Smooth muscle cell (in vitro differentiated cells): Measurements from ENCODE around the gene ABCG4. TPM values are rescaled to one million over a fixed set of nuclear protein-coding genes. Genes with fewer than 3 reads are reported as not detected.

ENCODE experiments used
- DNase-seq: peaks from one replicate; lab custom pipeline; 2025; ENCODE audit not compliant: unreplicated experiment; lab: John Stamatoyannopoulos, UW
- H2AFZ ChIP-seq: fragments of 200-600 bp; sonication (generic); 2 replicates; pipeline ENCODE4 v1.6.0; 2016; ENCODE audit warnings: antibody characterized with exemption, low read depth, mild to moderate bottlenecking
- H3F3A ChIP-seq: fragments of 200-600 bp; sonication (generic); 2 replicates; pipeline ENCODE4 v1.6.0; 2017; ENCODE audit warnings: antibody characterized with exemption, low read depth
- H3K27ac ChIP-seq: fragments of 200-600 bp; sonication (generic); 2 replicates; pipeline ENCODE4 v1.5.1; 2016; ENCODE audit warnings: low read depth, mild to moderate bottlenecking
- H3K27me3 ChIP-seq: fragments of 200-600 bp; sonication (generic); 2 replicates; pipeline ENCODE4 v1.6.1; 2016; ENCODE audit warnings: low read depth, mild to moderate bottlenecking
- H3K36me3 ChIP-seq: fragments of 200-600 bp; sonication (generic); 2 replicates; pipeline ENCODE4 v1.5.1; 2016; ENCODE audit warnings: low read depth
- H3K4me1 ChIP-seq: fragments of 200-600 bp; sonication (generic); 2 replicates; pipeline ENCODE4 v1.5.1; 2016; ENCODE audit warnings: low read depth
- H3K4me2 ChIP-seq: fragments of 200-600 bp; sonication (generic); 2 replicates; pipeline ENCODE4 v1.6.0; 2016; ENCODE audit warnings: mild to moderate bottlenecking
- H3K4me3 ChIP-seq: fragments of 200-600 bp; sonication (generic); 2 replicates; pipeline ENCODE4 v1.5.1; 2016; ENCODE audit warnings: mild to moderate bottlenecking
- H3K79me2 ChIP-seq: fragments of 200-600 bp; sonication (generic); 2 replicates; pipeline ENCODE4 v1.6.0; 2016; ENCODE audit warnings: low read depth, mild to moderate bottlenecking
- H3K9ac ChIP-seq: fragments of 200-600 bp; sonication (generic); 2 replicates; pipeline ENCODE4 v1.6.0; 2016; ENCODE audit warnings: low read depth
- H3K9me3 ChIP-seq: fragments of 200-600 bp; sonication (generic); replicated peaks from 2 replicates; pipeline ENCODE4 v1.5.1; 2016; ENCODE audit warnings: low read depth
- H4K20me1 ChIP-seq: fragments of 200-600 bp; sonication (generic); 2 replicates; pipeline ENCODE4 v1.6.0; 2016; ENCODE audit warnings: low read depth
- WGBS: methylation state at CpG from one replicate; pipeline ENCODE4 v1.1.7; 2016; ENCODE audit warnings: low lambda C conversion rate; 5-methylcytosine and 5-hydroxymethylcytosine counted together
- polyA plus RNA-seq: library from polyadenylated mRNA; unstranded; fragments of >200 nt; fragmentation: Nextera tagmentation; extraction: Ambion mirVana; gene quantifications from 2 replicates; pipeline ENCODE4 v1.2.1, GENCODE V29; 2016
- total RNA-seq: library from RNA; depleted of rRNA; stranded (reverse); fragments of >200 nt; gene quantifications from 2 replicates; pipeline ENCODE4 v1.2.3, GENCODE V29; 2014
- TF ChIP-seq, protein P1 (sequence below): fragments of 200-600 bp; sonication (generic); IDR thresholded peaks from 2 replicates; pipeline ENCODE4 v1.5.1; 2017; ENCODE audit warnings: borderline replicate concordance, mild to moderate bottlenecking, antibody characterized with exemption; ENCODE audit not compliant: insufficient read depth, poor library complexity, severe bottlenecking

ABCG4 gene
- total and polyA plus RNA-seq, 2 experiments from 2014 or later: 0.85 to 2.1 TPM

DNA sequence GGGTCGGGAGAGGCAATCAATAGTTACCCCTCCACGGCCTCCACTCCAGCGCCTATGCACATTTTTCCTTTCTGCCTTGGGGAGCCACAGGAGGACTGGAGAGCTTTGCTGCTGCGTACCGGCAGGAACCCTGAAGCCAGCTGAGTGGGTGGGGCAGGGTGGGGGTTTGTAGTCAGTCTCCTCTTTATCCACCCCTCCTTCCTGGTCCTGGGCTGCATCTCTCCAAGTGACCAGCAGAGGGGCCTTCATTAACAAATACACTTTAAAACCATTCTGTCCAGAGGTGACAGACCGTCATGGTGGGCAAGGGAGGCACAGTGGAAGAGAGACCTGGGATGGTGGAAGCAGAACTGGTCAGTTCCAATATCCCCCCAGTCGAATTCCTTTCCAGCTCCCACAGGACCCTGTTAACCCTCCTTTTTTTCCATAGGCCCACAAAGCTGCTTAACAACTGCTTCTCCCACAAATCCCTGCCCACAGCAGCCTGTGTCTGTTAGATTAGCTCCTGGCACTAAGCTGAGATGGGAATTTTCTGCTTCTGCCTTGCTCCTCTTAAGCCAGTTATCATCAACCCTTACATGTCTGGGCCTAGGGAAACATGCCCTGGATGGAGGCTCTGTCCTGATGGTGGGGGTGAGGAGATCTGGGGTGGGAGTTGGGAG lies 3.9 kb upstream of the ABCG4 start:
- Histone ChIP-seq H3K79me2 (no peaks in the 10 kb centered on the region), H3K4me1 (peaks cover 4% of the 10 kb centered on the region), H2AFZ (peak overlapping the region; percentile 7), H3F3A (no peaks in the 10 kb centered on the region), H3K9ac (no peak overlapping the region), H3K36me3 (no peaks in the 10 kb centered on the region), H3K9me3 (no peaks in the 10 kb centered on the region), H3K27me3 (peaks cover 25% of the 10 kb centered on the region), H4K20me1 (no peaks in the 10 kb centered on the region), H3K4me2 (no peak overlapping the region), H3K27ac (no peak overlapping the region), H3K4me3 (no peak overlapping the region)
- 12% methylated on average over 7 of the region's 7 CpGs for WGBS
- TF ChIP-seq, protein P1, sequence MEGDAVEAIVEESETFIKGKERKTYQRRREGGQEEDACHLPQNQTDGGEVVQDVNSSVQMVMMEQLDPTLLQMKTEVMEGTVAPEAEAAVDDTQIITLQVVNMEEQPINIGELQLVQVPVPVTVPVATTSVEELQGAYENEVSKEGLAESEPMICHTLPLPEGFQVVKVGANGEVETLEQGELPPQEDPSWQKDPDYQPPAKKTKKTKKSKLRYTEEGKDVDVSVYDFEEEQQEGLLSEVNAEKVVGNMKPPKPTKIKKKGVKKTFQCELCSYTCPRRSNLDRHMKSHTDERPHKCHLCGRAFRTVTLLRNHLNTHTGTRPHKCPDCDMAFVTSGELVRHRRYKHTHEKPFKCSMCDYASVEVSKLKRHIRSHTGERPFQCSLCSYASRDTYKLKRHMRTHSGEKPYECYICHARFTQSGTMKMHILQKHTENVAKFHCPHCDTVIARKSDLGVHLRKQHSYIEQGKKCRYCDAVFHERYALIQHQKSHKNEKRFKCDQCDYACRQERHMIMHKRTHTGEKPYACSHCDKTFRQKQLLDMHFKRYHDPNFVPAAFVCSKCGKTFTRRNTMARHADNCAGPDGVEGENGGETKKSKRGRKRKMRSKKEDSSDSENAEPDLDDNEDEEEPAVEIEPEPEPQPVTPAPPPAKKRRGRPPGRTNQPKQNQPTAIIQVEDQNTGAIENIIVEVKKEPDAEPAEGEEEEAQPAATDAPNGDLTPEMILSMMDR: peak; percentile 69
- DNase-seq: peak; percentile 9

DNA sequence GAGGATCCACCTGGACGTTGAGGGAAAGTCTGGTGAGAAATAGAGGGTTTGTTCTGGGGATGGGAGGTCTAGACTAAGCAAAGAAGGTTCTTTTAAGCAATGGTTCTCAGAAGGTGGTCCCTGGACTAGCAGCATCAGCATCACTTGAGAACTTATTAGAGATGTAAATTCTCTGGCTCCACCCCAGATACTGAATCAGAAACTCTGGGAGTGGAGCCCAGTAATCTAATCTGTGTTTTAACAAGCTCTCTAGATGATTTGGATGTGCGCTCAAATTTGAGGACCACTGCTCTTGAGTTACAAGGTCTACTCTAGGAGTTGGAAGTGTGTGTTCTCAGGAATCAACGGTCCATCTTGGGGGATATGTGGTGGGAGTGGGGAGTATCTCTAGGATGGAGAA lies 3.3 kb upstream of the ABCG4 start:
- no peaks in the 10 kb centered on the region for H3F3A ChIP-seq
- DNase-seq: no peak
- no peak overlapping the region for H3K27ac ChIP-seq
- peaks cover 27% of the 10 kb centered on the region for H3K27me3 ChIP-seq
- H3K4me2 ChIP-seq: no peak overlapping the region
- WGBS: 61% methylated on average over 3 of the region's 3 CpGs
- H3K36me3 ChIP-seq: no peaks in the 10 kb centered on the region
- H3K4me1 ChIP-seq: peaks cover 4% of the 10 kb centered on the region
- no peak overlapping the region for H3K9ac ChIP-seq
- H3K9me3 ChIP-seq: no peaks in the 10 kb centered on the region
- no peak overlapping the region for H2AFZ ChIP-seq
- H3K4me3 ChIP-seq: no peak overlapping the region
- TF ChIP-seq, protein P1: no peak
- H4K20me1 ChIP-seq: no peaks in the 10 kb centered on the region
- no peaks in the 10 kb centered on the region for H3K79me2 ChIP-seq

DNA sequence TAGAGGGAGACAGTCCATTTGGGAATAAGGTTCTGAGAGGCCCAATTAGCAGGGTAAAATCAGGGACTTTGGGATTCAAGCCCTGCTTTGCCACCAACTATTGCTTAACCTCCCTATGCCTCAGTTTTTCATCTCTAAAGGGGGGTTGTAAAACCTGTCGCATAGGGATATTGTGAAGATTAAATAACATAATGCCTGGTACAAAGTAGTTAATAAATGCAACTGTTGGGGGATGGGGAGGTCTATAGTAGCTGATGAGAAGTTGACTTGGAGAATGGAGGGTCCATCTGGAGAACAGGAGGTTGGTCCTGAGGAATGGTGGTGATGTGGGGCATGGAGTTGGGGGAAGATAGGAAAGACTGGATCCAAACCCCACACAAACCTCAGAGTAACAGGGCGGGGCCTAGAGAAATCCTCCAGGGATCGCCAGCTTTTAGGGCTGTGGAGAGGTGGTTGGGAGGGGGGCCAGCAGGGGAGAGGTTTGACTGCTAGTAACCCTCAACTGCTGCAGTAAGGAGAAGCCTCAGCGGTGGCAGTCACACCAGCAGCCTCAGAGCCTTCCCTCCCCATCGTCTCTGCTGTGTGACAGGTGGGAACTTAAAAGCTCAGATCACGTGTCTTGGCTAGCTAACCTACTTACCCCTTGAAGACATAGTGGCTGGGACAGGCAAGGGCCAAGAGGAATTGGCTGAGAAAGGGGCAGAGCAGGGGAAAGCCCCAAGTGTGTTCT lies 1.1 kb upstream of the ABCG4 start:
- no peak overlapping the region for H3K4me3 ChIP-seq
- H4K20me1 ChIP-seq: no peaks in the 10 kb centered on the region
- no peak for DNase-seq
- peaks cover 27% of the 10 kb centered on the region for H3K27me3 ChIP-seq
- TF ChIP-seq, protein P1: no peak
- no peaks in the 10 kb centered on the region for H3K79me2 ChIP-seq
- H3K9ac ChIP-seq: no peak overlapping the region
- H3K4me1 ChIP-seq: peaks cover 4% of the 10 kb centered on the region
- no peak overlapping the region for H2AFZ ChIP-seq
- H3K4me2 ChIP-seq: no peak overlapping the region
- 49% methylated on average over 6 of the region's 6 CpGs for WGBS
- no peak overlapping the region for H3K27ac ChIP-seq
- no peaks in the 10 kb centered on the region for H3F3A ChIP-seq
- no peaks in the 10 kb centered on the region for H3K36me3 ChIP-seq
- H3K9me3 ChIP-seq: no peaks in the 10 kb centered on the region
